Karpas-422 (cell line): ENCODE data around the gene VPS37C. TPM values are rescaled to one million over a fixed set of nuclear protein-coding genes. Genes with fewer than 3 reads are reported as not detected.

Experiments used
- DNase-seq: peaks from one replicate; pipeline ENCODE4 v3.0.0-alpha.2; 2015
- H2AFZ ChIP-seq: fragments of 200-600 bp; sonication (generic); 2 replicates; pipeline ENCODE4 v1.6.1; 2014; ENCODE audit warnings: antibody characterized with exemption, low read length, mixed read lengths
- H3K27ac ChIP-seq: fragments of 200-600 bp; sonication (generic); 2 replicates; pipeline ENCODE4 v1.5.1; 2014; ENCODE audit warnings: mild to moderate bottlenecking, low read length, moderate library complexity
- H3K27me3 ChIP-seq: fragments of 200-600 bp; sonication (generic); 2 replicates; pipeline ENCODE4 v1.6.1; 2014; ENCODE audit warnings: low read length, mixed read lengths
- H3K36me3 ChIP-seq: fragments of 200-600 bp; sonication (generic); 2 replicates; pipeline ENCODE4 v1.6.1; 2014; ENCODE audit warnings: low read length, mixed read lengths; ENCODE audit not compliant: insufficient read depth
- H3K4me1 ChIP-seq: fragments of 200-600 bp; sonication (generic); 2 replicates; pipeline ENCODE4 v1.6.1; 2014; ENCODE audit warnings: mild to moderate bottlenecking, low read length, mixed read lengths
- H3K4me2 ChIP-seq: fragments of 200-600 bp; sonication (generic); 2 replicates; pipeline ENCODE4 v1.6.1; 2014; ENCODE audit warnings: low read length, low read depth, mild to moderate bottlenecking; ENCODE audit not compliant: poor library complexity, severe bottlenecking
- H3K4me3 ChIP-seq: fragments of 200-600 bp; sonication (generic); 2 replicates; pipeline ENCODE4 v1.5.1; 2014; ENCODE audit warnings: mild to moderate bottlenecking, antibody characterized with exemption, low read length, mixed read lengths
- H3K79me2 ChIP-seq: fragments of 200-600 bp; sonication (generic); 2 replicates; pipeline ENCODE4 v1.6.1; 2014; ENCODE audit warnings: mild to moderate bottlenecking, low read length, mixed read lengths
- H3K9ac ChIP-seq: fragments of 200-600 bp; sonication (generic); 2 replicates; pipeline ENCODE4 v1.6.0; 2014; ENCODE audit warnings: low read length
- H3K9me2 ChIP-seq: fragments of 200-600 bp; sonication (generic), shearing (Covaris generic); replicated peaks from 2 replicates; pipeline ENCODE4 v1.6.0; 2014; ENCODE audit warnings: mild to moderate bottlenecking, low read length, moderate library complexity; ENCODE audit not compliant: insufficient read depth
- H3K9me3 ChIP-seq: fragments of 300-700, 200-600 bp; sonication (generic); 2 replicates; pipeline ENCODE4 v1.6.1; 2014; ENCODE audit warnings: low read length, mixed read lengths
- H4K20me1 ChIP-seq: fragments of 200-600 bp; sonication (generic); 2 replicates; pipeline ENCODE4 v1.6.1; 2014; ENCODE audit warnings: mild to moderate bottlenecking, antibody characterized with exemption, low read length, low read depth; ENCODE audit not compliant: insufficient read depth
- total RNA-seq: library from RNA; depleted of rRNA; stranded (reverse); fragments of >200 nt; shearing (Covaris generic); gene quantifications from 2 replicates; pipeline ENCODE4 v1.2.3, GENCODE V29; 2014; ENCODE audit warnings: low replicate concordance

The VPS37C gene
- total RNA-seq, 1 experiment from 2014 or later, result 13.8 TPM

- Histone ChIP-seq H3K4me1 (no peaks in the 10 kb centered on the region), H3K9me2 (no peaks in the 10 kb centered on the region), H3K4me2 (no peak overlapping the region), H3K27ac (no peak overlapping the region), H4K20me1 (no peaks in the 10 kb centered on the region), H3K27me3 (no peaks in the 10 kb centered on the region), H3K79me2 (no peaks in the 10 kb centered on the region), H3K9ac (no peak overlapping the region), H3K36me3 (no peaks in the 10 kb centered on the region), H3K4me3 (no peak overlapping the region), H2AFZ (no peak overlapping the region), H3K9me3 (no peaks in the 10 kb centered on the region)
- DNase-seq, result no peak
Observed at GRCh38 chr11:61111786-61112517, 49.3 kb downstream of the VPS37C start.

- no peaks in the 10 kb centered on the region for H4K20me1 ChIP-seq
- H3K27me3 ChIP-seq, result no peaks in the 10 kb centered on the region
- no peak for DNase-seq
- no peak overlapping the region for H3K4me2 ChIP-seq
- no peak overlapping the region for H3K9ac ChIP-seq
- no peaks in the 10 kb centered on the region for H3K79me2 ChIP-seq
- no peaks in the 10 kb centered on the region for H3K9me3 ChIP-seq
- H3K9me2 ChIP-seq, result no peaks in the 10 kb centered on the region
- no peaks in the 10 kb centered on the region for H3K36me3 ChIP-seq
- H2AFZ ChIP-seq, result no peak overlapping the region
- no peaks in the 10 kb centered on the region for H3K4me1 ChIP-seq
- no peak overlapping the region for H3K27ac ChIP-seq
- H3K4me3 ChIP-seq, result no peak overlapping the region
Observed at GRCh38 chr11:61111050-61111435, 50.2 kb downstream of the VPS37C start.

DNA sequence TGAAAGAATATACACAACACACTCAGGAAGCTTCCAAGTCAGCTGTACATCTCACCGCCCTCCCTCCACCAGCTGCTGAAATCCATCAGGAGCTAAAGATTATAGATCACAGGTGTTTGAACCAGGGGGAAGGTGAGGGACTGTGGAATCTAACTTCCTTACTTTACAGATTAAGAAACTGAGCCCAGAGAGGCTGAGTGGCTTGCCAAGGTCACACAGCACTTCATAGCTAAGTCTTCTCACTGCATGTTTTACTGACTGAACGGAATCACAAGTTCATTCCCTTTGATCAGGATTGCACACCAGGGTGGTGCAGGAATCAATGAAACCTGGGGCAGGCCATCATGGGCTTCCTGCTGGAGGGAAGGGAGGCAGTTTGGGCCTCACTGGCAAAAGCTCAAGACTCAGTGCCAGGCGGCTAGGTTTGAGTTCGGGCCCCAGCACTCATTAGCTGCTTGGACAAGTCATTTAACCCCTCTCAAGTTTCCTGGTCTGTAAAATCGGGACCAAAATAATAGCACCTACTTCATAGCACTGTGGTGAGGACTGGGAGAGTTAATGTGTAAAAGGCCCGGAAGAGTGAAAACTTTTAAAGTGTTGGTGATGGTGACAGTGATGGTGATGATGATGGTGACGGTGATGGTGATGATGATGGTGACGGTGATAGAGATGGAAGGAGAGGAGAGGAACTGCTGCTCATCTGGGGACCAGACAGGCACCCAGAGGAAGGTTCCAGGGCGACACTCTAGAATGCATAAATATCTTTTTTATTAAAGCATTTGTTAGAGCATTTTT is 50.8 kb downstream of the VPS37C start:
- H3K9me2 ChIP-seq, result no peaks in the 10 kb centered on the region
- no peak overlapping the region for H3K27ac ChIP-seq

GRCh38 chr11:61109671-61110070 is 51.6 kb downstream of the VPS37C start:
- no peaks in the 10 kb centered on the region for H3K36me3 ChIP-seq
- H3K9me2 ChIP-seq, result no peaks in the 10 kb centered on the region
- no peak overlapping the region for H3K27ac ChIP-seq
- H3K27me3 ChIP-seq, result no peaks in the 10 kb centered on the region
- no peak overlapping the region for H3K4me3 ChIP-seq
- no peaks in the 10 kb centered on the region for H3K9me3 ChIP-seq
- H4K20me1 ChIP-seq, result no peaks in the 10 kb centered on the region
- H3K79me2 ChIP-seq, result no peaks in the 10 kb centered on the region
- H3K9ac ChIP-seq, result no peak overlapping the region
- no peak for DNase-seq
- H2AFZ ChIP-seq, result no peak overlapping the region
- H3K4me2 ChIP-seq, result no peak overlapping the region
- no peaks in the 10 kb centered on the region for H3K4me1 ChIP-seq

More for the DNA sequence above, 50.8 kb downstream of the VPS37C start:
- DNase-seq, result no peak
- Histone ChIP-seq H3K4me2 (no peak overlapping the region), H3K79me2 (no peaks in the 10 kb centered on the region), H4K20me1 (no peaks in the 10 kb centered on the region), H3K27me3 (no peaks in the 10 kb centered on the region), H3K36me3 (no peaks in the 10 kb centered on the region), H3K9ac (no peak overlapping the region), H3K4me1 (no peaks in the 10 kb centered on the region), H2AFZ (no peak overlapping the region), H3K9me3 (no peaks in the 10 kb centered on the region), H3K4me3 (no peak overlapping the region)

DNA sequence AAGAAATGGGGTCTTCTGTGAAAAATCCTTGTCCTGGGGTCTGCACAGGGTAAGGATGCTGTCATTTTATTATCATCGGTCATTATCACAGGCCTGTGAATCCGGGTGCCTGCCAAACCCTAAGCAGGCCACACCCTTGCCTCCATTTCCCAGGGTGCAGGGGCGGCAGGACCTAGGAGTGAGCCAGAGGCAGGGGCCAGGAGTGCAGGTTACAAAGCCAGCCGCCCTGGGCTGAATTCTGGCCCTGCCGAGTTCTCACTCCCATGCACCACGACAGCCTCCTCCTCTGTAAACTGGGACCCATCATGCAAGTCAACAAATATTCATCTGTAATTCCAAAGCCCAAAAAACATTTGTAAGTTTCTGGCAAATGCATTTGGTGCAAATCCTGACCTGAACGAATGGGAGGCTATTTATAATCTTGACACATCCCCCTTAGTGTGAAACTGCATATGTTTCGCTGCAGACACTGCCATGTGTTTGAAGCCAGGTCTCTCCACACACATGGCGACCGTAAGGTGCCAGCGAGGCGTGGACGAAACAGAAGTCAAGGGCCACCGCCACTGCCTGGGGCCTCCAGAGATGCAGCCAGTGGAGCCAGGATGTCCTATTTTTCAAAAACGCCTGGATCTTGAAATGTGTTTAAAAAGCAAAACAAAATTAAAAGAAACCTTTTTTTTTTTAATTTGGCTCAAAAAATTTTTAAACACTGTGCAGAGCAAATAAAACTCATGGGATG is 52.2 kb downstream of the VPS37C start:
- H3K27ac ChIP-seq, result no peak overlapping the region

GRCh38 chr11:61107888-61108287 is 53.3 kb downstream of the VPS37C start:
- Histone ChIP-seq H3K4me2 (no peak overlapping the region), H3K27ac (no peak overlapping the region), H3K4me1 (no peaks in the 10 kb centered on the region), H3K9me2 (no peaks in the 10 kb centered on the region), H3K79me2 (no peaks in the 10 kb centered on the region), H3K27me3 (no peaks in the 10 kb centered on the region), H3K36me3 (no peaks in the 10 kb centered on the region), H3K4me3 (no peak overlapping the region), H2AFZ (no peak overlapping the region), H4K20me1 (no peaks in the 10 kb centered on the region), H3K9ac (no peak overlapping the region), H3K9me3 (no peaks in the 10 kb centered on the region)
- DNase-seq, result no peak

More for the DNA sequence above, 52.2 kb downstream of the VPS37C start:
- H3K9me3 ChIP-seq, result no peaks in the 10 kb centered on the region
- H3K4me2 ChIP-seq, result no peak overlapping the region
- H2AFZ ChIP-seq, result no peak overlapping the region
- H3K9ac ChIP-seq, result no peak overlapping the region
- no peaks in the 10 kb centered on the region for H3K36me3 ChIP-seq
- DNase-seq, result no peak
- no peaks in the 10 kb centered on the region for H3K9me2 ChIP-seq
- H3K4me1 ChIP-seq, result no peaks in the 10 kb centered on the region
- no peaks in the 10 kb centered on the region for H3K27me3 ChIP-seq
- H3K4me3 ChIP-seq, result no peak overlapping the region
- no peaks in the 10 kb centered on the region for H3K79me2 ChIP-seq
- H4K20me1 ChIP-seq, result no peaks in the 10 kb centered on the region

DNA sequence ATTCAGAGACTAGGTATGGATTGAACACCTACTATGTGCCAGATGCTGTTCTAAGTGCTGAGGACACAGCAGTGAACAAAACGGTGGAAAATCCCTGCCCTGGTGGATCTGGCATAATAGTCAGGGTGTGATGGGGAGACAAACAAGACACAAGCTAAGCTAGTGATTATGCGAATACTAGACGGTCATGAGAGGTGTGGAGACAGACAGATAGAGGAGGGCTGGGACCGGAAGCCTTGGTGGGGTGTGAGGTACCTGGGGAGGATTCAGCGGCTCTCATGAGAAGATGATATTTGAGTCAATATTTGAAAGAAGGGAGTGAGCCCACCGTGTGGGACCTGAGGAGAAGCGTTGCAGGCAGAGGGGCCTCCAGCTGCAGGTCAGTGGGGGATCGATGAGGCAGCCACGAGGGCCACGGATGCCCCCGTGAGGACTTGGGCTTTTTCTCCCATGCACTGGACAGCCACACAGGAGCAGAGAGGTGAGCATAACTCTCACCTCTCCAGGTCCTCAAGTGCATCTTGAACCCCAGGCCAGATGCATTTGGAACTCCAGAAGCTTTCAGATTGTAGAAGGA is 54.2 kb downstream of the VPS37C start:
- no peak overlapping the region for H3K4me2 ChIP-seq
- no peak overlapping the region for H3K9ac ChIP-seq
- no peak overlapping the region for H3K4me3 ChIP-seq
- DNase-seq, result no peak
- H3K27ac ChIP-seq, result no peak overlapping the region
- no peaks in the 10 kb centered on the region for H3K79me2 ChIP-seq
- H2AFZ ChIP-seq, result no peak overlapping the region
- H3K9me2 ChIP-seq, result no peaks in the 10 kb centered on the region
- H3K27me3 ChIP-seq, result no peaks in the 10 kb centered on the region
- no peaks in the 10 kb centered on the region for H4K20me1 ChIP-seq
- no peaks in the 10 kb centered on the region for H3K36me3 ChIP-seq
- H3K9me3 ChIP-seq, result no peaks in the 10 kb centered on the region
- no peaks in the 10 kb centered on the region for H3K4me1 ChIP-seq

GRCh38 chr11:61106296-61106695 is 54.9 kb downstream of the VPS37C start:
- Histone ChIP-seq H3K79me2 (no peaks in the 10 kb centered on the region), H3K9me3 (no peaks in the 10 kb centered on the region), H2AFZ (no peak overlapping the region), H3K4me2 (no peak overlapping the region), H3K4me3 (no peak overlapping the region), H4K20me1 (no peaks in the 10 kb centered on the region), H3K9me2 (no peaks in the 10 kb centered on the region), H3K27me3 (no peaks in the 10 kb centered on the region), H3K4me1 (no peaks in the 10 kb centered on the region), H3K27ac (no peak overlapping the region), H3K36me3 (no peaks in the 10 kb centered on the region), H3K9ac (no peak overlapping the region)
- DNase-seq, result no peak
